Keratinocyte (primary cell): ENCODE measurements around the gene IL1RAPL1. TPM values are rescaled to one million over a fixed set of nuclear protein-coding genes. Genes with fewer than 3 reads are reported as not detected.

Experiments
- DNase-seq: peaks from one replicate; pipeline ENCODE4 v3.0.0-alpha.2; 2011; ENCODE audit warnings: low read depth, missing footprints, low spot score
- FAIRE-seq: peaks from 2 replicates; lab custom pipeline; 2011; peaks lifted over from hg19 to GRCh38; lab: Jason Lieb, UNC
- H2AFZ ChIP-seq: 2 replicates; pipeline ENCODE4 v1.6.0; 2012; ENCODE audit warnings: low read length, control low read depth, inconsistent platforms; ENCODE audit not compliant: control insufficient read depth
- H3K27ac ChIP-seq: 2 replicates; pipeline ENCODE4 v1.5.1; 2011; ENCODE audit warnings: low read length; ENCODE audit not compliant: control insufficient read depth, insufficient read depth
- H3K27me3 ChIP-seq: 3 replicates; pipeline ENCODE4 v1.6.0; 2011; ENCODE audit warnings: low read length; ENCODE audit not compliant: control insufficient read depth, insufficient read depth; ENCODE audit errors: extremely low read depth
- H3K36me3 ChIP-seq, 2 experiments: 2 replicates in 1 of 2; 3 replicates in 1 of 2; pipeline ENCODE4 v1.5.1; 2011; ENCODE audit warnings: low read length in 2 of 2, mild to moderate bottlenecking in 1 of 2; ENCODE audit not compliant: control insufficient read depth in 2 of 2, insufficient read depth in 2 of 2; ENCODE audit errors: extremely low read depth in 1 of 2
- H3K4me1 ChIP-seq: 3 replicates; pipeline ENCODE4 v1.5.1; 2011; ENCODE audit warnings: low read length; ENCODE audit not compliant: control insufficient read depth, insufficient read depth; ENCODE audit errors: extremely low read depth
- H3K4me2 ChIP-seq: 3 replicates; pipeline ENCODE4 v1.6.0; 2011; ENCODE audit warnings: low read depth, low read length; ENCODE audit not compliant: control insufficient read depth, insufficient read depth; ENCODE audit errors: extremely low read depth
- H3K4me3 ChIP-seq, 3 experiments: fragments of 200-600 bp in 1 of 3; sonication (generic) in 1 of 3; 2 replicates in 2 of 3; 3 replicates in 1 of 3; pipeline ENCODE4 v1.5.1; 2011 to 2016; ENCODE audit warnings: low read length in 3 of 3, mild to moderate bottlenecking in 3 of 3, control low read depth in 2 of 3, inconsistent platforms in 1 of 3, low read depth in 1 of 3, mixed read lengths in 1 of 3, mixed run types in 1 of 3, moderate library complexity in 1 of 3; ENCODE audit not compliant: control insufficient read depth in 2 of 3, insufficient read depth in 2 of 3; ENCODE audit errors: extremely low read depth in 1 of 3
- H3K79me2 ChIP-seq: 2 replicates; pipeline ENCODE4 v1.6.0; 2012; ENCODE audit warnings: low read length; ENCODE audit not compliant: control insufficient read depth, insufficient read depth
- H3K9ac ChIP-seq: 3 replicates; pipeline ENCODE4 v1.6.0; 2011; ENCODE audit warnings: low read length; ENCODE audit not compliant: control insufficient read depth, insufficient read depth; ENCODE audit errors: extremely low read depth
- H3K9me1 ChIP-seq: 3 replicates; pipeline ENCODE4 v1.6.0; 2011; ENCODE audit warnings: low read length; ENCODE audit not compliant: control insufficient read depth, insufficient read depth; ENCODE audit errors: extremely low read depth
- H3K9me3 ChIP-seq: 2 replicates; pipeline ENCODE4 v1.5.1; 2012; ENCODE audit warnings: low read depth, low read length; ENCODE audit not compliant: control insufficient read depth
- H4K20me1 ChIP-seq: 3 replicates; pipeline ENCODE4 v1.6.0; 2011; ENCODE audit warnings: low read length; ENCODE audit not compliant: control insufficient read depth, insufficient read depth; ENCODE audit errors: extremely low read depth
- CTCF ChIP-seq, 3 experiments: IDR thresholded peaks in 1 of 3; conservative IDR thresholded peaks in 1 of 3; optimal IDR thresholded peaks in 1 of 3; 2 replicates in 2 of 3; 3 replicates in 1 of 3; pipeline versions ENCODE3 to v1.5.1; 2011; ENCODE audit warnings: low read length in 3 of 3, mild to moderate bottlenecking in 3 of 3, moderate library complexity in 2 of 3, control low read depth in 1 of 3, inconsistent platforms in 1 of 3; ENCODE audit not compliant: insufficient read depth in 2 of 3; ENCODE audit errors: extremely low read depth in 1 of 3
- EZH2 ChIP-seq: IDR thresholded peaks from one replicate; pipeline ENCODE4 v1.6.1; 2012; ENCODE audit warnings: inconsistent platforms, mild to moderate bottlenecking, low read length, moderate library complexity
- dilution Hi-C: fragments of 300-500 bp; cut with MboI; formaldehyde crosslinking; loops from one replicate; pipeline ENCODE4 v1.7.0; 2020; ENCODE audit warnings: low sequenced_read_pairs; ENCODE audit not compliant: extremely low pct_ligation_motif_present
- polyA plus RNA-seq, 5 experiments: library from polyadenylated mRNA; depleted of rRNA in 3 of 5; stranded (reverse) in 3 of 5; stranded (forward) in 1 of 5; unstranded in 1 of 5; fragments of >200 nt; gene quantifications; 1 replicate in 1 of 5; 2 replicates in 3 of 5; 3 replicates in 1 of 5; pipeline versions ENCODE4 v1.2.1 to v1.2.3, GENCODE V29; 2011 to 2012; ENCODE audit warnings: missing spikeins in 2 of 5, low read depth in 1 of 5, low replicate concordance in 1 of 5

The IL1RAPL1 gene
- polyA plus RNA-seq, 1 donor (not counting 4 experiments of a cell fraction or from before 2014, with no cell fraction given) = 2.8 TPM

- no peaks in the 10 kb centered on the region for H3K9me1 ChIP-seq
- H3K4me2 ChIP-seq = no peak overlapping the region
- H3K9ac ChIP-seq = no peak overlapping the region
- no peak overlapping the region for H3K4me3 ChIP-seq
- no peaks in the 10 kb centered on the region for H3K79me2 ChIP-seq
- no peaks in the 10 kb centered on the region for H3K36me3 ChIP-seq
- no peak overlapping the region for H2AFZ ChIP-seq
- no peaks in the 10 kb centered on the region for H3K9me3 ChIP-seq
- TF ChIP-seq CTCF (optimal IDR thresholded peaks at IDR 0.05 in 1 of 3, IDR thresholded peaks at IDR 0.05 in 1 of 3, conservative IDR thresholded peaks at IDR 0.05 in 1 of 3; ENCODE audit: extremely low read depth in 1 of 3, insufficient read depth in 2 of 3, low read length in 3 of 3) (no peak), EZH2 (no peak)
- FAIRE-seq = no peak
- dilution Hi-C loops = no loop called here
- no peak for DNase-seq
- no peaks in the 10 kb centered on the region for H3K4me1 ChIP-seq
- no peaks in the 10 kb centered on the region for H3K27me3 ChIP-seq
- H4K20me1 ChIP-seq = no peaks in the 10 kb centered on the region
- H3K27ac ChIP-seq = no peak overlapping the region
Observed at GRCh38 chrX:28998609-28999135, 411.4 kb downstream of the IL1RAPL1 start.

- Histone ChIP-seq H3K79me2 (no peaks in the 10 kb centered on the region), H3K27me3 (no peaks in the 10 kb centered on the region), H3K36me3 (no peaks in the 10 kb centered on the region), H3K9ac (no peak overlapping the region), H3K9me1 (no peaks in the 10 kb centered on the region), H3K4me1 (no peaks in the 10 kb centered on the region), H4K20me1 (no peaks in the 10 kb centered on the region), H3K4me2 (no peak overlapping the region), H3K4me3 (no peak overlapping the region), H3K27ac (no peak overlapping the region), H2AFZ (no peak overlapping the region), H3K9me3 (no peaks in the 10 kb centered on the region)
- no peak for DNase-seq
- TF ChIP-seq EZH2 (no peak), CTCF (optimal IDR thresholded peaks at IDR 0.05 in 1 of 3, IDR thresholded peaks at IDR 0.05 in 1 of 3, conservative IDR thresholded peaks at IDR 0.05 in 1 of 3; ENCODE audit: extremely low read depth in 1 of 3, insufficient read depth in 2 of 3, low read length in 3 of 3) (no peak)
- dilution Hi-C loops = no loop called here
- no peak for FAIRE-seq
Observed at GRCh38 chrX:29012867-29013266, 425.6 kb downstream of the IL1RAPL1 start.
